Hepatocyte (in vitro differentiated cells): Measurements from ENCODE around the gene MDH1B.

Source experiments
- CTCF ChIP-seq: fragments of 200-600 bp; sonication (generic); IDR thresholded peaks from 2 replicates; pipeline ENCODE4 v1.5.1; 2016; ENCODE audit warnings: antibody characterized with exemption, mild to moderate bottlenecking; ENCODE audit not compliant: poor library complexity
- EZH2 ChIP-seq: fragments of 200-600 bp; sonication (generic); IDR thresholded peaks from 2 replicates; pipeline ENCODE4 v1.6.1; 2016; ENCODE audit warnings: antibody characterized with exemption, mild to moderate bottlenecking, borderline replicate concordance

DNA sequence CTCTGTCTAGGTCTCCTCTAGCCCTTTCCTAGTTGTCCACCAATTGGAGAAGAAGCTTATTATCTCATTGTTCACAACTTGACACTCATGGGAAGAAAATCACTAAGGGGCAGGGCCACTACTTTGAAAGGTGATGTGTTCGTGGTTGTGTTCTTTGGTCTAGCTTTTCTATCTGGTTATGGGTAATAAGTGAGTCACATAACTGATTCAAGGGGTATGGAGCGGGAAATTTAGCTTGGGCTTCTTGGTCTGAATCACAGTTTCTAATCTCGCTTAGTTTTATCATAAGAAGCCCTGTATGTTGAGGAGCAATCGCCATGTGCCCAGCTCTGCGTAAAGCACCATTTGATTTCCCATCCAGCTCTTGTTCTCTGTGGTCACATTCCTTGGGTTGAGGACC is 28.2 kb downstream of the MDH1B start:
- TF ChIP-seq CTCF: no peak
- TF ChIP-seq EZH2: no peak
